GM12878 (cell line): Measurements from ENCODE around the gene TOB1.

Source experiments
- PAX8 ChIP-seq: fragments of 450-650 bp; IDR thresholded peaks from 2 replicates; pipeline ENCODE4 v1.6.1; 2017; ENCODE audit warnings: mild to moderate bottlenecking, moderate library complexity
- POLR2A ChIP-seq: IDR thresholded peaks from 2 replicates; pipeline ENCODE4 v1.6.1; 2011; ENCODE audit warnings: low read depth, mild to moderate bottlenecking, low read length
- RBBP5 ChIP-seq: fragments of 200-600 bp; sonication (generic); conservative IDR thresholded peaks from 2 replicates; pipeline ENCODE4 v1.6.1; 2016
- SIN3A ChIP-seq: IDR thresholded peaks from 2 replicates; pipeline ENCODE4 v1.6.1; 2012; ENCODE audit warnings: low read depth, low read length, improper control_type of control experiment
- TF ChIP-seq, protein P1 (sequence below), 3 experiments: IDR thresholded peaks in 2 of 3; conservative IDR thresholded peaks in 1 of 3; 2 replicates each; pipeline ENCODE4 v1.5.1; 2011; ENCODE audit warnings: low read depth in 3 of 3, low read length in 3 of 3, mild to moderate bottlenecking in 3 of 3, control low read depth in 2 of 3, moderate library complexity in 2 of 3, inconsistent platforms in 1 of 3, mixed read lengths in 1 of 3; ENCODE audit not compliant: control insufficient read depth in 2 of 3, insufficient read depth in 1 of 3; ENCODE audit errors: extremely low read depth in 1 of 3
- TF ChIP-seq, protein P2 (sequence below): fragments of 450-650 bp; IDR thresholded peaks from 2 replicates; pipeline ENCODE4 v1.6.1; 2016; ENCODE audit warnings: mild to moderate bottlenecking, moderate library complexity, borderline replicate concordance

DNA sequence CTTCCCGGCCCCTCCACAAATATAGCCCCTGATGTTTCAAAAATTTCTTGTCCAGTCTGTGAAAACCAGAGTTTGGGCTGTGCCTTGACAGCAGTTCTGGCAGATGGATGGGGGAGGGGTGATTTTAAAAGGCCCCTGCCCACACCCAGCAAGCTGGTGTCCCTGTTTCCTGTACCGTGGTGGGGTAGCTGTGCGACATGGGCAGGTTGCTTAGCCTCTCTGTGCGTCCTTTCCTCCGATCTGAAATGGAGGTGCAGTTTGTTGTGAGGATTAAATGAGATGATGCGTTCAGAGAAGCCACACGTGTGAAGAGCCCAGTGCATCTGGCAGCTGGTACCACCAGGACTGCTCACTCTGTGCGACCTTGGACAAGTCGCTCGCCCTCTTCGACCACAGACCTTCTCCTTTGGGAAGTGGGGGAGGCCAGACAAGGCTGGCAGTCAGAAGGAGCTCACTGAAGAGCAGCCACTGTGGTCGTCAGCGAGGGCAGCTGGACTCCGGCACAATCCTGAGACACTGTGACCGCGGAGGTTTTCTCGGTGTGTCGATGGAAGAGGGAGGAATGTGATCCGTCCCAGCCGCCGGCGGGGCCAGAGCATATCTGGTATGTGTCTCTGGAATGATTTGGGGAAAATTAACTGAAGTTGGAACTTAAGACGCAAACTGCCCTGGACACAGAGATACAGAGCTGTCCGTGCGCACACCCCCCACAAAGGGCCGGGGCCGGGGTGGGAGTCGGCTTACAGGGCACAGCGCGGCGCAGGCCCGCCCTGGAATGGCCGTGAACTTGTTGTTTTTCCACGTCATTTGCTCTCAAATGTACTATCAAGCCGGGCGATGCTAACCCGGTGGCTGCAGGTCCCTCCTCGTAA, 31.5 kb downstream of the TOB1 start:
- TF ChIP-seq, protein P1, sequence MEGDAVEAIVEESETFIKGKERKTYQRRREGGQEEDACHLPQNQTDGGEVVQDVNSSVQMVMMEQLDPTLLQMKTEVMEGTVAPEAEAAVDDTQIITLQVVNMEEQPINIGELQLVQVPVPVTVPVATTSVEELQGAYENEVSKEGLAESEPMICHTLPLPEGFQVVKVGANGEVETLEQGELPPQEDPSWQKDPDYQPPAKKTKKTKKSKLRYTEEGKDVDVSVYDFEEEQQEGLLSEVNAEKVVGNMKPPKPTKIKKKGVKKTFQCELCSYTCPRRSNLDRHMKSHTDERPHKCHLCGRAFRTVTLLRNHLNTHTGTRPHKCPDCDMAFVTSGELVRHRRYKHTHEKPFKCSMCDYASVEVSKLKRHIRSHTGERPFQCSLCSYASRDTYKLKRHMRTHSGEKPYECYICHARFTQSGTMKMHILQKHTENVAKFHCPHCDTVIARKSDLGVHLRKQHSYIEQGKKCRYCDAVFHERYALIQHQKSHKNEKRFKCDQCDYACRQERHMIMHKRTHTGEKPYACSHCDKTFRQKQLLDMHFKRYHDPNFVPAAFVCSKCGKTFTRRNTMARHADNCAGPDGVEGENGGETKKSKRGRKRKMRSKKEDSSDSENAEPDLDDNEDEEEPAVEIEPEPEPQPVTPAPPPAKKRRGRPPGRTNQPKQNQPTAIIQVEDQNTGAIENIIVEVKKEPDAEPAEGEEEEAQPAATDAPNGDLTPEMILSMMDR (IDR thresholded peaks at IDR 0.05 in 2 of 3, conservative IDR thresholded peaks at IDR 0.05 in 1 of 3; ENCODE audit: control insufficient read depth in 2 of 3, extremely low read depth in 1 of 3, insufficient read depth in 1 of 3, low read depth in 3 of 3, low read length in 3 of 3), result no peak
- TF ChIP-seq RBBP5 (no peak), SIN3A (no peak), POLR2A (no peak), PAX8 (no peak)
- TF ChIP-seq, protein P2, sequence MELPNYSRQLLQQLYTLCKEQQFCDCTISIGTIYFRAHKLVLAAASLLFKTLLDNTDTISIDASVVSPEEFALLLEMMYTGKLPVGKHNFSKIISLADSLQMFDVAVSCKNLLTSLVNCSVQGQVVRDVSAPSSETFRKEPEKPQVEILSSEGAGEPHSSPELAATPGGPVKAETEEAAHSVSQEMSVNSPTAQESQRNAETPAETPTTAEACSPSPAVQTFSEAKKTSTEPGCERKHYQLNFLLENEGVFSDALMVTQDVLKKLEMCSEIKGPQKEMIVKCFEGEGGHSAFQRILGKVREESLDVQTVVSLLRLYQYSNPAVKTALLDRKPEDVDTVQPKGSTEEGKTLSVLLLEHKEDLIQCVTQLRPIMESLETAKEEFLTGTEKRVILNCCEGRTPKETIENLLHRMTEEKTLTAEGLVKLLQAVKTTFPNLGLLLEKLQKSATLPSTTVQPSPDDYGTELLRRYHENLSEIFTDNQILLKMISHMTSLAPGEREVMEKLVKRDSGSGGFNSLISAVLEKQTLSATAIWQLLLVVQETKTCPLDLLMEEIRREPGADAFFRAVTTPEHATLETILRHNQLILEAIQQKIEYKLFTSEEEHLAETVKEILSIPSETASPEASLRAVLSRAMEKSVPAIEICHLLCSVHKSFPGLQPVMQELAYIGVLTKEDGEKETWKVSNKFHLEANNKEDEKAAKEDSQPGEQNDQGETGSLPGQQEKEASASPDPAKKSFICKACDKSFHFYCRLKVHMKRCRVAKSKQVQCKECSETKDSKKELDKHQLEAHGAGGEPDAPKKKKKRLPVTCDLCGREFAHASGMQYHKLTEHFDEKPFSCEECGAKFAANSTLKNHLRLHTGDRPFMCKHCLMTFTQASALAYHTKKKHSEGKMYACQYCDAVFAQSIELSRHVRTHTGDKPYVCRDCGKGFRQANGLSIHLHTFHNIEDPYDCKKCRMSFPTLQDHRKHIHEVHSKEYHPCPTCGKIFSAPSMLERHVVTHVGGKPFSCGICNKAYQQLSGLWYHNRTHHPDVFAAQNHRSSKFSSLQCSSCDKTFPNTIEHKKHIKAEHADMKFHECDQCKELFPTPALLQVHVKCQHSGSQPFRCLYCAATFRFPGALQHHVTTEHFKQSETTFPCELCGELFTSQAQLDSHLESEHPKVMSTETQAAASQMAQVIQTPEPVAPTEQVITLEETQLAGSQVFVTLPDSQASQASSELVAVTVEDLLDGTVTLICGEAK, result no peak
